Fibroblast of the aortic adventitia (primary cell): ENCODE measurements around the gene TSEN34. TPM values are rescaled to one million over a fixed set of nuclear protein-coding genes. Genes with fewer than 3 reads are reported as not detected.
"Not testable (repeated sequence)": the region's sequence is repeated elsewhere in the genome, so short reads cannot be mapped to it uniquely, and the experiment has no call there.

Experiments used
- DNase-seq: peaks from one replicate; pipeline ENCODE4 v3.0.0-alpha.2; 2010; ENCODE audit warnings: low read depth
- H3K4me3 ChIP-seq: 2 replicates; pipeline ENCODE4 v1.5.1; 2011; ENCODE audit warnings: low read depth, mild to moderate bottlenecking, control low read depth, low read length, moderate library complexity
- total RNA-seq: library from RNA; depleted of rRNA; stranded (reverse); fragments of >200 nt; gene quantifications from 2 replicates; pipeline ENCODE4 v1.2.3, GENCODE V29; 2012; ENCODE audit warnings: low replicate concordance
- TF ChIP-seq, protein P1 (sequence below): IDR thresholded peaks from 2 replicates; pipeline ENCODE4 v1.5.1; 2011; ENCODE audit warnings: mild to moderate bottlenecking, low read length, control low read depth, inconsistent platforms; ENCODE audit not compliant: insufficient read depth

The TSEN34 gene
- total RNA-seq, 1 donor: 42.8 TPM

- TF ChIP-seq, protein P1, sequence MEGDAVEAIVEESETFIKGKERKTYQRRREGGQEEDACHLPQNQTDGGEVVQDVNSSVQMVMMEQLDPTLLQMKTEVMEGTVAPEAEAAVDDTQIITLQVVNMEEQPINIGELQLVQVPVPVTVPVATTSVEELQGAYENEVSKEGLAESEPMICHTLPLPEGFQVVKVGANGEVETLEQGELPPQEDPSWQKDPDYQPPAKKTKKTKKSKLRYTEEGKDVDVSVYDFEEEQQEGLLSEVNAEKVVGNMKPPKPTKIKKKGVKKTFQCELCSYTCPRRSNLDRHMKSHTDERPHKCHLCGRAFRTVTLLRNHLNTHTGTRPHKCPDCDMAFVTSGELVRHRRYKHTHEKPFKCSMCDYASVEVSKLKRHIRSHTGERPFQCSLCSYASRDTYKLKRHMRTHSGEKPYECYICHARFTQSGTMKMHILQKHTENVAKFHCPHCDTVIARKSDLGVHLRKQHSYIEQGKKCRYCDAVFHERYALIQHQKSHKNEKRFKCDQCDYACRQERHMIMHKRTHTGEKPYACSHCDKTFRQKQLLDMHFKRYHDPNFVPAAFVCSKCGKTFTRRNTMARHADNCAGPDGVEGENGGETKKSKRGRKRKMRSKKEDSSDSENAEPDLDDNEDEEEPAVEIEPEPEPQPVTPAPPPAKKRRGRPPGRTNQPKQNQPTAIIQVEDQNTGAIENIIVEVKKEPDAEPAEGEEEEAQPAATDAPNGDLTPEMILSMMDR: no peak
- no peak for DNase-seq
- H3K4me3 ChIP-seq: no peak overlapping the region
Measured at GRCh38 chr19:54169149-54169740, 21.9 kb upstream of the TSEN34 start.

GRCh38 chr19:54171736-54172431 is 19.2 kb upstream of the TSEN34 start:
- not testable (repeated sequence) for DNase-seq, H3K4me3 ChIP-seq

GRCh38 chr19:54172471-54173358 is 18.4 kb upstream of the TSEN34 start, which contains the start of gene TMC4:
Gene TMC4 (minus strand): TSS chr19:54173160. CDS start chr19:54173117, 43 bp downstream.
- H3K4me3 ChIP-seq: no peak within 1 kb of the TSS
- DNase-seq: peak; percentile 42
- TF ChIP-seq, protein P1: no peak

DNA sequence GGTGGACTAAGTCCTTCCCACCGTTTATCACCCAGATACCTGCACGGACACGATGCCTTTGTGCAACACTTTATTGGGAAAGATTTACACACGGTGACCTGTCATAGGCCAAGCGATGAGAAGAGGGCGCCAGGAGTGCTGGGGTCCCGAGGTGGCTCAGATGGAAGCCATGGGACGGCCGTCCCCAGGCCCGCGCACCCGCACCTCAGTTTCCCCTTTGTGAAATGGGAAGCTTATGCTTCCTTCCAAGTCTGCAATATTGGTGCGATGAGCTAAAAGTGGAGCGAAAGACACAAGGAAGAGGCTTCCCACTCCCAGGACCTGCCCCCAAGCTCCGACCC is 17.8 kb upstream of the TSEN34 start:
- no peak overlapping the region for H3K4me3 ChIP-seq
- DNase-seq: no peak
- TF ChIP-seq, protein P1: no peak

DNA sequence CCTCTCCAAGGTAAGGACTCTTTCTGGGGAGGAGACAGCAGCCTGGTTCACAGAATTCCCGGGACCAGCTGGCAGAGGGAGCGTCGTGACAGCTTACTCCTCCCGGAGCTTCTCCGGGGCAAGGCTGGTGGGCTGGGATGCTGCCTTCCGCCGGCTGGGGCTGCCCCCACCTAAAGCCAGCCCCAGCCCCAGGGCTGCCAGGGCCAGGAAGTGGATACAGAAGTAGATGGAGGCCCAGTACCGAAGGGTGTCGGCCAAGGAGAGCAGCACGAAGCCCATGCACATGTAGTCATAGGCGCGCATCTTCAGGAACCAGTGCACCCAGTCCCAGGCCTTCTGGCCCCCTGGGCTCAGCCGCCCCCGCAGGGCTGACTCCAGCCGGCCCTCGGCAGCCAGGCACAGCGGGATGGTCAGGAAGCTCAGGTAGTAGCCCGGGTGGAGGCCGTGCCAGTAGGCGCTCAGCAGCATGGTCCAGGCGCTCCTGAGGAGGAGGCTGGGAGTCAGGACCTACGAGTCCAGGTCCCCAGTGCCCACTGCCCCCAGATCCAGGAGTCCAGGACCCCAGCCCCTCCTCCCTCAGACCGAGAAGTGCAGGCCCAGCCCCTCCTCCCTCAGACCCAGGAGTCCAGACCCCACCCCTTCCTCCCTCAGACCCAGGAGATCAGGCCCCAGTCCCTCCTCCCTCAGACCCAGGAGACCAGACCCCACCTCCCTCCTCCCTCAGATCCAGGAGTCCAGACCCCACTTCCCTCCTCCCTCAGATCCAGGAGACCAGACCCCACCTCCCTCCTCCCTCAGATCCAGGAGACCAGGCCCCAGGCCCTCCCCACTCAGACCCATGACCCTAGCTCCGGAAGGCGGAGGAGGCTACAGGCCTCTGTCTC is 16.9 kb upstream of the TSEN34 start:
- TF ChIP-seq, protein P1: no peak
- no peak for DNase-seq

GRCh38 chr19:54178581-54179261 is 12.4 kb upstream of the TSEN34 start:
- H3K4me3 ChIP-seq: no peak overlapping the region
- TF ChIP-seq, protein P1: no peak
- DNase-seq: no peak

More for the DNA sequence above, 16.9 kb upstream of the TSEN34 start:
- no peak overlapping the region for H3K4me3 ChIP-seq
